Aortic smooth muscle cell (primary cell): ENCODE measurements around the gene GMCL2. TPM values are rescaled to one million over a fixed set of nuclear protein-coding genes. Genes with fewer than 3 reads are reported as not detected.

Experiments
- total RNA-seq: library from RNA; depleted of rRNA; stranded (reverse); fragments of >200 nt; gene quantifications from 2 replicates; pipeline ENCODE4 v1.2.3, GENCODE V29; 2014

The GMCL2 gene, protein sequence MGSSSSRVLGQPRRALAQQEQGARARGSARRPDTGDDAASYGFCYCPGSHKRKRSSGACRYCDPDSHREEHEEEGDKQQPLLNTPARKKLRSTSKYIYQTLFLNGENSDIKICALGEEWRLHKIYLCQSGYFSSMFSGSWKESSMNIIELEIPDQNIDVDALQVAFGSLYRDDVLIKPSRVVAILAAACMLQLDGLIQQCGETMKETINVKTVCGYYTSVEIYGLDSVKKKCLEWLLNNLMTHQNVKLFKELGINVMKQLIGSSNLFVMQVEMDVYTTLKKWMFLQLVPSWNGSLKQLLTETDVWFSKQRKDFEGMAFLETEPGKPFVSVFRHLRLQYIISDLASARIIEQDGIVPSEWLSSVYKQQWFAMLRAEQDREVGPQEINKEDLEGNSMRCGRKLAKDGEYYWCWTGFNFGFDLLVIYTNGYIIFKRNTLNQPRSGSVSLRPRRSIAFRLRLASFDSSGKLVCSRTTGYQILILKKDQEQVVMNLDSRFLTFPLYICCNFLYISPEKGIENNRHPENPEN
- total RNA-seq = not detected in 2 replicates

DNA sequence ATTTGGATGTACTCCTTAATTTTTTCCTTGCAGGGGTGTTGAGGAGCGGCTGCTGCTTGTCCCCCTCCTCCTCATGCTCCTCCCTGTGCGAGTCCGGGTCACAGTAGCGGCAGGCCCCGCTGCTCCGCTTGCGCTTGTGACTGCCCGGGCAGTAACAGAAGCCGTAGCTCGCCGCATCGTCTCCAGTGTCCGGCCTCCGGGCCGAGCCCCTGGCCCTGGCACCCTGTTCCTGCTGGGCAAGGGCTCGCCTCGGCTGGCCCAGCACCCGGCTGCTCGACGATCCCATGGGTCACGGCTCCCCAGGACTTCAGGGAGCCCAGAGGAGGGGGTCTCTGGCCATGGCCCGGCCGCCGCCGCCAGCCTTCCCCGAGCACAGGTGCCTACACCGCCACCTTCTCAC, at the start of gene GMCL2:
Gene GMCL2, minus strand, starts transcription at position 358 of the 400 bp plus-strand sequence. Its CDS starts 72 bp downstream, at position 286.

DNA sequence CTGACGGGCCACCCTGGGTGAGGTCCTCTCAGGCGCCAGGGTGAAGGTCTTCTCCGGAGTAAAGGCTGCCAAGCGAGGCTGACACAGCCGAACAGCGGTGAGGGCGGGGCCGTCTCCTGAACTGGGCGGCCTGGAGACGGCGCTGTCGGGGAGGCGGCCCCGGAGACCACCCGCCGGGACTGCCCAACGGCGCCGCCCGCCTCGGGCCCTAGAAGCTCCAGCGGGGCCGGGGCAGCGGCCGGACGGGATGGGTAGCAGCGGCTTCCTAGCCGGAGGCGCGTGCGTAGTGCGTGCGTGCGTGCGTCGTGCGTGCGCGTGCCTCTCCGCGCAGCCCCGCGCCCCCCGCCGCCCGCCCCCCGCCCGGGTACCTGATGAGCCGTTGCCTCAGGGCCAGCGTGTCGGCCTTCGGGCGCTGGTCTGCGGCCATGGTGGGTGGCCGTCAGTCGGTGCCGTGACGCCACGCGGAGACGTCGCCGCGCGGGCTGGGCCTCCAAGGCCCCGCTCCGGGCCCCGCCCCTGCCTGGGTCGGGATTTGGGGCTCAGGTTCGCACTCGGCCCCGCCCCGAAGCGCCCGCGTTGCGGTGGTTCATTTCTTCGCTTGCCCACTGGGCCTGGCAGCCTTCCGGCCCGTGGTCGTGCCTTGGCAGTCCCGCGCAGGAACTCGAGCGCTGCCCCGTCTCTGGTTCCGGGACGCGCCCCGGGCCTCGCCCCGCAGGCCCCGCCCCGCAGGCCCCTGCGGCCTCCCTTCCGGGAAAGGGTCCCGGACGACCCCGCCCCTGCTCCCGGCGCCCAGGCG, 45.2 kb upstream of the GMCL2 start, which contains the start of gene PHYKPL:
Gene PHYKPL, minus strand, starts transcription at position 679 of the 796 bp plus-strand sequence. Its CDS starts 252 bp downstream, at position 427.

DNA sequence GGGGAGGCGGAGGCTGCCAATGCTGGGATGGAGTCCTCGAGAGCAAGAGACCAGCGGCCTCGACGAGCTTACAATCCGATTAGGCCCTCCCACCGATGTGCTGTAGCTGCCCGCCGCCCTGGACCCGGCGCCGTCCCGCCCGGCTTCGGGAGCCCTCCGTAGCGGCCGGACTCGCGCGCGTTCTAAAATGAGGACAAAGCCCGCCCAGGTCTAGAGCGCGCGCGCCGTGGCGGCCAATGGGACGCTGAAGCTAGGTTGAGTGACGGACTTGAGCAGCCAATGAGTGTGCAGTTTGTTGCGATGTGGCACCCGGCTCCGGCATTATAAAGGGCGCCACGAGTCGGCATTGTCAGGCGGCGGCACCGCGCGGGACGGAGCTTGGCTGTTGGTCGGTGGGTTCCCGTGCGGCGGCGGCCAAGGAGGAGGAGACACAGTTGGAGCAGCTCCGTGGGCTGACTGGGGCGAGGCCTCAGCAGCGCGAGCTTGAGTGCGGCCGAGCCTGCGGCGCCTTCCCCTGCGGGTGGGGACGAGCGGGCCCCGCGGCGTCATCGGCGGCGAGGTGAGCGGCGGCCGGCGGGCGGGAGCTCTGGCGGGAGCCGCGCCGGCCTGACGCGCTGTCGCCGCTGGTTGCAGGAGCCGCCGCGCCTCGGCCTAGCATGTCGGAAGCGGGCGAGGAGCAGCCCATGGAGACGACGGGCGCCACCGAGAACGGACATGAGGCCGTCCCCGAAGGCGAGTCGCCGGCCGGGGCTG, 17.2 kb upstream of the GMCL2 start, which contains the start of gene HNRNPAB:
Gene HNRNPAB, plus strand, starts transcription at position 352 of the 753 bp plus-strand sequence. Its CDS starts 305 bp downstream, at position 657.

DNA sequence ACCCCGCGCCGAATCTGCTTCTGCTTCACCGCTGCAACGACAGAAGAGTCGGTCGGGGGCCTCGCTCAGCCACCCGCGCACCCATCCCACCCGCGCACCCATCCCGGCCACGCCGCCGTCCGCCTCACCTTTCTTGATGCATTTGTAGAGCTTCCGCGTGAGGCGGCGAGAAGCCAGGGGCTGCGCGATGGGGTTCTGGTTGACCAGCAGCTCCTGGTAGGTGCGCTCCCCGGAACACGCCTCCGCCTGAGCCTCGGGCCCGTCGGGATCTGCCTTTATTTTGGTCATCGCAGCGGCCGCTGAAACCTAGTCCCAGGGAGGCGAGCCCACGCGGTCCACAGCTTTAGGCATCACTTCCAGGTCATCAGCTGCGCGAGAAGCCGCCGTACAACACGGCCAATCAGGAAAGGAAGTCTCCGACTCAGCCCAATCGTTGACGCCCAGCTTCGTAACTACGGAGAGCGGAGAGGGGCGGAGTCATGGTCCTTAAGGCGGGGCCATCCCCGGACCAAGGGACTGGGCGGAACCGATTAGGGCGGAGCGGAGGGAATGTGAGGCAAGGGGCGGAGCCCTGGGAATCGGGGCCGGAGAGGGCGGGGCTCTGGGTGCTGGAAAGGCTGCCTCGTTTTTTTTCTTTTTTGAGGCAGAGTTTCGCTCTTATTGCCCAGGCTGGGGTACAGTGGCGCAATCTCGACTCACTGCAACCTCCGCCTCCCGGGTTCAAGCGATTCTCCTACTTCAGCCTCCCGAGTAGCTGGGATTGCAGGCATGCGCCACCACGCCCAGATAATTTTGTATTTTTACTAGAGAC, 33.4 kb downstream of the GMCL2 start, which contains the start of gene NHP2:
Gene NHP2, minus strand, starts transcription at position 356 of the 811 bp plus-strand sequence. Its CDS starts 68 bp downstream, at position 288.

Other genes with a start within 250 kb of the GMCL2 start
- not detected in 2 replicates for gene PROP1, start 191.1 kb downstream of the GMCL2 start, total RNA-seq
- 0.68 and 1.5 TPM in 2 replicates for gene N4BP3, start 73.8 kb downstream of the GMCL2 start, total RNA-seq
- 25.6 and 28.8 TPM in 2 replicates for gene RMND5B, start 56.4 kb downstream of the GMCL2 start, total RNA-seq
- gene NHP2, start 33.5 kb downstream of the GMCL2 start, total RNA-seq = 88.4 and 114 TPM in 2 replicates
- gene HNRNPAB, start 17.2 kb upstream of the GMCL2 start, total RNA-seq = 29.1 and 47.6 TPM in 2 replicates
- 25.4 and 27.4 TPM in 2 replicates for gene PHYKPL, start 45.4 kb upstream of the GMCL2 start, total RNA-seq